T follicular helper cell (primary cell): ENCODE results near the gene KIF5C.
"Not testable (repeated sequence)": the region's sequence is repeated elsewhere in the genome, so short reads cannot be mapped to it uniquely, and the experiment has no call there.

Experiments
- DNase-seq: peaks from one replicate; pipeline ENCODE4 v3.0.0-alpha.2; 2020; ENCODE audit warnings: low read depth
- total RNA-seq, 2 experiments: gene quantifications; one replicate each; lab custom pipeline; 2026; lab: John Stamatoyannopoulos, UW

Gene KIF5C
- 51.6 to 116 reads per million in 2 experiments for total RNA-seq

GRCh38 chr2:148874868-148875341 lies at the start of gene KIF5C:
KIF5C (plus strand) TSS chr2:148875227; CDS start chr2:148875618, 391 bp downstream.
- DNase-seq: peak; percentile 83

GRCh38 chr2:148826791-148827190 lies 48.2 kb upstream of the KIF5C start:
- DNase-seq: no peak

GRCh38 chr2:148828941-148829340 lies 46.1 kb upstream of the KIF5C start:
- no peak for DNase-seq

GRCh38 chr2:148829618-148830017 lies 45.4 kb upstream of the KIF5C start:
- no peak for DNase-seq

GRCh38 chr2:148832637-148833036 lies 42.4 kb upstream of the KIF5C start:
- DNase-seq: no peak

- DNase-seq: no peak
These were observed 33.0 kb upstream of the KIF5C start for GRCh38 chr2:148842050-148842449.

- no peak for DNase-seq
These were observed 26.9 kb upstream of the KIF5C start for GRCh38 chr2:148848146-148848545.

GRCh38 chr2:148853458-148853857 lies 21.6 kb upstream of the KIF5C start:
- DNase-seq: no peak

- DNase-seq: no peak
These were observed 15.0 kb upstream of the KIF5C start for GRCh38 chr2:148860037-148860436.

GRCh38 chr2:148861367-148861766 lies 13.7 kb upstream of the KIF5C start:
- no peak for DNase-seq

GRCh38 chr2:148862478-148862877 lies 12.5 kb upstream of the KIF5C start:
- DNase-seq: not testable (repeated sequence)

GRCh38 chr2:148865512-148865911 lies 9.5 kb upstream of the KIF5C start:
- DNase-seq: no peak

GRCh38 chr2:148866091-148866490 lies 8.9 kb upstream of the KIF5C start:
- DNase-seq: no peak

- no peak for DNase-seq
These were observed 7.8 kb upstream of the KIF5C start for GRCh38 chr2:148867079-148867769.

GRCh38 chr2:148875387-148876051 lies 492 bp downstream of the KIF5C start:
- DNase-seq: no peak

- DNase-seq: no peak
These were observed 1.2 kb downstream of the KIF5C start for GRCh38 chr2:148876202-148876594.

GRCh38 chr2:148876595-148877402 lies 1.8 kb downstream of the KIF5C start:
- DNase-seq: peak; percentile 47

GRCh38 chr2:148877403-148877740 lies 2.3 kb downstream of the KIF5C start:
- no peak for DNase-seq

- DNase-seq: no peak
These were observed 5.6 kb downstream of the KIF5C start for GRCh38 chr2:148880636-148881035.

- no peak for DNase-seq
These were observed 7.0 kb downstream of the KIF5C start for GRCh38 chr2:148882051-148882450.

- no peak for DNase-seq
These were observed 10.2 kb downstream of the KIF5C start for GRCh38 chr2:148885209-148885608.

- DNase-seq: no peak
These were observed 11.0 kb downstream of the KIF5C start for GRCh38 chr2:148885988-148886387.
